Subcutaneous adipose tissue (tissue), 4 donors: ENCODE data around the gene MRPS11. TPM values are rescaled to one million over a fixed set of nuclear protein-coding genes. Genes with fewer than 3 reads are reported as not detected.

Experiments
- CTCF ChIP-seq: fragments of 450-650 bp; IDR thresholded peaks from one replicate; pipeline ENCODE4 v1.5.1; 2016; ENCODE audit warnings: low read depth, mild to moderate bottlenecking, control low read depth, antibody characterized with exemption, moderate library complexity
- total RNA-seq, 4 donors: library from RNA; depleted of rRNA; stranded (reverse); fragments of >200 nt; gene quantifications; one replicate each; pipeline ENCODE4 v1.1.0, GENCODE V29; 2016

MRPS11 gene
- total RNA-seq, 4 donors from 2014 or later: 28.8 to 48.0 (median 31.5) TPM

- no peak for TF ChIP-seq CTCF
Measured at GRCh38 chr15:88487796-88488523, 20.5 kb downstream of the MRPS11 start.

DNA sequence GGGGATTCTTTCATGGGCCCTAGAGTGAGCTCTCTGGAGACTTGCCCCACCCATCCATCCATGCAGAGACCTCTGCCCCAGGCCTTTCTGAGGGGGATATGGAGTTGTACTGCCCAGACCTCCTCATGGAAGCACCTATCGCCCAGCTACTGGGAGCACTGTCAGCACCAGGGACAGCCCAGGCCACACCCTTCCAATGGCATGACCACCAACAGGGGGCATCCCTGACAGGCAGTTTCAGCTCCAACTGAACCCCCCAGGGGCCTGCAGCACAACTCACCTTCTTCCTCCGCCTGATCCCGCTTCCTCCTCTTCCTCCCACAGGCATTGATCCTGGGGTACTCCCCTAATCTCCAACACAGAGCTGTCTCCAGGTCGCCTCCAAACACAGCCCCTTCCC, 21.8 kb downstream of the MRPS11 start:
- TF ChIP-seq CTCF: no peak

- TF ChIP-seq CTCF: no peak
Measured at GRCh38 chr15:88490036-88490435, 22.5 kb downstream of the MRPS11 start.

GRCh38 chr15:88491158-88491557, 23.6 kb downstream of the MRPS11 start:
- no peak for TF ChIP-seq CTCF

DNA sequence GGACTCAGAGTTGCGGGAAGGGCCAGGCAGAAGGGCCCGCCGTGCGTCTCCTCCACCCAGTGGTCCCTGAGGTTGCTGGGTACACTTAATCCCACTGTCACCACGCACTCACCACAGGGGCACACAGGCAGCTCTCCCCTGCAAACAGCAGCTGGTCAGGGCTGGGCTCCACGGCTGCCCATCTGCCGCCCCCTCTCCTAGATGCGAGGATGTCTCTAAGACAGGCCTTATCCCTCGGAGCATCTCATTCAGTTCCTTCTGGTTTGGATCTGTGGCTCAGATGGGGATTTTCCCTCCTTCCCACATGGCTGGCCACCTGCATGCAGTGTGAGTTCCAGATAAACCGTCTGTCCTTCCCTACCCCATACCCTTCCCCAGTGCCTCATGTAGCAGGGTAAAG, 26.3 kb downstream of the MRPS11 start:
- TF ChIP-seq CTCF: no peak

DNA sequence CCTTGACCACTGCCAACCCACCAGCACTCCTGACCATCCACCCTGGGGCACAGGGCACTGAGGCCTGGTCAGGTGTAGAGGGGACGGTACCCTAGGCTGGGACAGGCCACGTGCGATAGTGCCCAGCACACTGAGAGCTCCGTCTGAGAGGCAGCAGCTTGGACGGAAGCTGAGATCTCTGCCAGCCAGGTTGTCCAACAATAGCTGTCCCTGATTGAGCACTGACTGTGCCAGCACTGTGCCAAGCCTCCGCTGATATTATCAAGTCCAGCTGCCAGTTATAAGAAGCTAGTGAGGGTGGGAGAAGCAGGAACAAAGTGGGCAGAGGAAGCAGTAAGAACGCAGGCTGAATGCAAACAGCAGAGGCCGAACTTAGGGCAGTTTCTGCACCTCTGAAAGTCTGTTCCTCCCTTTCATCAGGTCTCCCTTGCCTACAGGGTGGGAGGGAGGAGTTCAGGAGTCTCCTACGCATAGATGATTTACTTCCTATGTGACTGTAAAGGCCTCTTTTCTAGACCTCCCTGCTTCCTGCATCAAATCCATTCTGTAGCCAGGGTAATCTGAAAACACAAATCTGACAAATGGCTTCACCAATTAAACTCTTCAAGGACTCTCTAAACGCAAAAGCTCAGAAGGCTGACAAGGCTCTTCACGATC, 29.7 kb downstream of the MRPS11 start:
- no peak for TF ChIP-seq CTCF

DNA sequence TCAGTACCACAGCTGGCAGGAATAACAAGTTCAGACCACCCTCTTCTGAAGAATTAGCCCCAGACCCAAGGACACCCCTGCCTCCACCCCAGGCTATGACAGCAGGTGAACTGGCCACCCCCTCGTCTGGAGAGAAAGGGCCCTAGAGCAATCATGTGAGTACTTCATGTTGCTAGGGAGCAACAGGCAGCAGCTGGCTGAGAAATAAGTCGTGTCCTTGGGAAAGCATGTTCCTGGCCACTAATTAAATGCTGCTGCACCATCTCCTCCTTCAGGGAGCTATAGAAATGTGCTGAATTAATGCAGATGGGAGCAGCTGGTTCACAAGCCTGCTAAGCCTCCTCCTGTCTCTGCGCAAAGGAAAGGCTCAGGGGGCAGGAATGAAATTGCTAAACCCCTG, 31.5 kb downstream of the MRPS11 start:
- no peak for TF ChIP-seq CTCF
